ENCODE data around the gene SESN1.
"Not testable (repeated sequence)": the region's sequence is repeated elsewhere in the genome, so short reads cannot be mapped to it uniquely, and the experiment has no call there.

SESN1 gene

GRCh38 chr6:109118337-109118736, 23.7 kb upstream of the SESN1 start:
- H3K4me2 ChIP-seq (ENCODE audit: insufficient read depth, low read length, poor library complexity, severe bottlenecking) = no peak overlapping the region
- H3K79me1 ChIP-seq (ENCODE audit: low read depth, low read length) = no peaks in the 10 kb centered on the region
- H3K4ac ChIP-seq (ENCODE audit: low read length) = no peak overlapping the region
- no peak overlapping the region for H3K18ac ChIP-seq (ENCODE audit: low read length)
- no peak overlapping the region for H3K4me3 ChIP-seq (ENCODE audit: low read length in 2 of 2)
- H3K27me3 ChIP-seq (ENCODE audit: control insufficient read depth in 3 of 3, insufficient read depth in 3 of 3, low read depth in 1 of 3, low read length in 3 of 3) = no peaks in the 10 kb centered on the region
- no peak overlapping the region for H3K23ac ChIP-seq (ENCODE audit: low read depth, low read length, poor library complexity)
- no peak overlapping the region for H2BK15ac ChIP-seq (ENCODE audit: low read length)
- H4K91ac ChIP-seq (ENCODE audit: low read depth, low read length, poor library complexity) = no peak overlapping the region
- no peak overlapping the region for H3K14ac ChIP-seq (ENCODE audit: low read length)
- H3K9ac ChIP-seq (ENCODE audit: low read depth, low read length, poor library complexity) = no peak overlapping the region
- H3K4me1 ChIP-seq (ENCODE audit: control insufficient read depth in 2 of 2, insufficient read depth in 1 of 2, low read depth in 1 of 2, low read length in 2 of 2) = peaks cover 0 to 3% of the 10 kb centered on the region in 2 donors
- no peak overlapping the region for H2BK5ac ChIP-seq (ENCODE audit: low read length)
- H2AK5ac ChIP-seq (ENCODE audit: low read depth, low read length) = no peak overlapping the region
- H2BK12ac ChIP-seq (ENCODE audit: low read length) = no peak overlapping the region
- no peak overlapping the region for H4K8ac ChIP-seq (ENCODE audit: low read depth, low read length)
- H2BK120ac ChIP-seq (ENCODE audit: low read depth, low read length) = no peak overlapping the region
- WGBS, 2 donors (ENCODE audit: extremely low coverage in 2 of 2, insufficient read length in 2 of 2, insufficient replicate concordance in 1 of 2) = no CpG with 5 or more reads among the region's 5 CpGs
- no peak overlapping the region for H2AFZ ChIP-seq (ENCODE audit: low read length)
- DNase-seq (ENCODE audit: low spot score) = no peak
- no peaks in the 10 kb centered on the region for H3K9me3 ChIP-seq (replicated peaks in 1 of 2; ENCODE audit: control insufficient read depth in 2 of 2, insufficient read depth in 1 of 2, low read depth in 1 of 2, low read length in 2 of 2)
- no peaks in the 10 kb centered on the region for H3K36me3 ChIP-seq (replicated peaks in 1 of 2; ENCODE audit: control insufficient read depth in 2 of 2, insufficient read depth in 2 of 2, low read length in 2 of 2)
- no peak overlapping the region for H3K27ac ChIP-seq (replicated peaks; ENCODE audit: low read length)

- Histone ChIP-seq H4K8ac (ENCODE audit: low read depth, low read length) (no peak overlapping the region), H2BK5ac (ENCODE audit: low read length) (no peak overlapping the region), H2BK120ac (ENCODE audit: low read depth, low read length) (no peak overlapping the region), H2BK15ac (ENCODE audit: low read length) (no peak overlapping the region), H3K18ac (ENCODE audit: low read length) (no peak overlapping the region), H3K4me1 (ENCODE audit: control insufficient read depth in 2 of 2, insufficient read depth in 1 of 2, low read depth in 1 of 2, low read length in 2 of 2) (peaks cover 0 to 3% of the 10 kb centered on the region in 2 donors), H2AK5ac (ENCODE audit: low read depth, low read length) (no peak overlapping the region), H3K4me3 (ENCODE audit: low read length in 2 of 2) (no peak overlapping the region), H3K79me1 (ENCODE audit: low read depth, low read length) (no peaks in the 10 kb centered on the region), H3K9ac (ENCODE audit: low read depth, low read length, poor library complexity) (no peak overlapping the region), H3K4me2 (ENCODE audit: insufficient read depth, low read length, poor library complexity, severe bottlenecking) (no peak overlapping the region), H3K27me3 (ENCODE audit: control insufficient read depth in 3 of 3, insufficient read depth in 3 of 3, low read depth in 1 of 3, low read length in 3 of 3) (no peaks in the 10 kb centered on the region), H2AFZ (ENCODE audit: low read length) (no peak overlapping the region), H3K36me3 (replicated peaks in 1 of 2; ENCODE audit: control insufficient read depth in 2 of 2, insufficient read depth in 2 of 2, low read length in 2 of 2) (no peaks in the 10 kb centered on the region), H3K23ac (ENCODE audit: low read depth, low read length, poor library complexity) (no peak overlapping the region), H3K14ac (ENCODE audit: low read length) (no peak overlapping the region), H3K4ac (ENCODE audit: low read length) (no peak overlapping the region), H2BK12ac (ENCODE audit: low read length) (no peak overlapping the region), H4K91ac (ENCODE audit: low read depth, low read length, poor library complexity) (no peak overlapping the region), H3K9me3 (replicated peaks in 1 of 2; ENCODE audit: control insufficient read depth in 2 of 2, insufficient read depth in 1 of 2, low read depth in 1 of 2, low read length in 2 of 2) (no peaks in the 10 kb centered on the region), H3K27ac (replicated peaks; ENCODE audit: low read length) (no peak overlapping the region)
- WGBS, 2 donors (ENCODE audit: extremely low coverage in 2 of 2, insufficient read length in 2 of 2, insufficient replicate concordance in 1 of 2) = no CpG with 5 or more reads among the region's 5 CpGs
- no peak for DNase-seq (ENCODE audit: low spot score)
Observed at GRCh38 chr6:109117346-109118035, 22.8 kb upstream of the SESN1 start.

- not testable (repeated sequence) for H3K9ac ChIP-seq (ENCODE audit: low read depth, low read length, poor library complexity); H3K4me1 ChIP-seq (ENCODE audit: control insufficient read depth in 2 of 2, insufficient read depth in 1 of 2, low read depth in 1 of 2, low read length in 2 of 2); H3K79me1 ChIP-seq (ENCODE audit: low read depth, low read length); H3K27ac ChIP-seq (replicated peaks; ENCODE audit: low read length); H3K23ac ChIP-seq (ENCODE audit: low read depth, low read length, poor library complexity); H4K8ac ChIP-seq (ENCODE audit: low read depth, low read length); H3K27me3 ChIP-seq (ENCODE audit: control insufficient read depth in 3 of 3, insufficient read depth in 3 of 3, low read depth in 1 of 3, low read length in 3 of 3); H2BK5ac ChIP-seq (ENCODE audit: low read length); DNase-seq (ENCODE audit: low spot score); H2AFZ ChIP-seq (ENCODE audit: low read length); H2AK5ac ChIP-seq (ENCODE audit: low read depth, low read length); H3K14ac ChIP-seq (ENCODE audit: low read length); H2BK15ac ChIP-seq (ENCODE audit: low read length); H2BK12ac ChIP-seq (ENCODE audit: low read length); H3K9me3 ChIP-seq (replicated peaks in 1 of 2; ENCODE audit: control insufficient read depth in 2 of 2, insufficient read depth in 1 of 2, low read depth in 1 of 2, low read length in 2 of 2); H4K91ac ChIP-seq (ENCODE audit: low read depth, low read length, poor library complexity); H3K4me3 ChIP-seq (ENCODE audit: low read length in 2 of 2); H3K18ac ChIP-seq (ENCODE audit: low read length); H3K36me3 ChIP-seq (replicated peaks in 1 of 2; ENCODE audit: control insufficient read depth in 2 of 2, insufficient read depth in 2 of 2, low read length in 2 of 2); H3K4me2 ChIP-seq (ENCODE audit: insufficient read depth, low read length, poor library complexity, severe bottlenecking); H2BK120ac ChIP-seq (ENCODE audit: low read depth, low read length); H3K4ac ChIP-seq (ENCODE audit: low read length)
- WGBS, 2 donors (ENCODE audit: extremely low coverage in 2 of 2, insufficient read length in 2 of 2, insufficient replicate concordance in 1 of 2) = no CpG with 5 or more reads among the region's 3 CpGs
Observed at GRCh38 chr6:109112663-109113062, 18.0 kb upstream of the SESN1 start.

DNA sequence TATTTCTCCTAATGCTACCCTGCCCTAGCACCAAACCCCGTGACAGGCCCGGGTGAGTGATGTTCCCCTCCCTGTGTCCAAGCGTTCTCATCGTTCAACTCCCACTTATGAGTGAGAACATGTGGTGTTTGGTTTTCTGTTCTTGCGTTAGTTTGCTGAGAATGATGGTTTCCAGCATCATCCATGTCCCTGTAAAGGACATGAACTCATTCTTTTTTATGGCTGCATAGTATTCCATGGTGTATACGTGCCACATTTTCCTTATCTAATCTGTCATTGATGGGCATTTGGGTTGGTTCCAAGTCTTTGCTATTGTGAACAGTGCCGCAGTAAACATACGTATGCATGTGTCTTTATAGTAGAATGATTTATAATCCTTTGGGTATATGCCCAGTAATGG, 15.0 kb upstream of the SESN1 start:
- H2BK120ac ChIP-seq (ENCODE audit: low read depth, low read length); H2BK15ac ChIP-seq (ENCODE audit: low read length); H3K27ac ChIP-seq (replicated peaks; ENCODE audit: low read length); H2AFZ ChIP-seq (ENCODE audit: low read length); H2BK5ac ChIP-seq (ENCODE audit: low read length); H3K4me2 ChIP-seq (ENCODE audit: insufficient read depth, low read length, poor library complexity, severe bottlenecking); H3K23ac ChIP-seq (ENCODE audit: low read depth, low read length, poor library complexity); H2BK12ac ChIP-seq (ENCODE audit: low read length); H3K4ac ChIP-seq (ENCODE audit: low read length); H3K36me3 ChIP-seq (replicated peaks in 1 of 2; ENCODE audit: control insufficient read depth in 2 of 2, insufficient read depth in 2 of 2, low read length in 2 of 2); H2AK5ac ChIP-seq (ENCODE audit: low read depth, low read length); DNase-seq (ENCODE audit: low spot score); H3K18ac ChIP-seq (ENCODE audit: low read length); H4K8ac ChIP-seq (ENCODE audit: low read depth, low read length); H3K79me1 ChIP-seq (ENCODE audit: low read depth, low read length); H3K9me3 ChIP-seq (replicated peaks in 1 of 2; ENCODE audit: control insufficient read depth in 2 of 2, insufficient read depth in 1 of 2, low read depth in 1 of 2, low read length in 2 of 2); H4K91ac ChIP-seq (ENCODE audit: low read depth, low read length, poor library complexity); H3K27me3 ChIP-seq (ENCODE audit: control insufficient read depth in 3 of 3, insufficient read depth in 3 of 3, low read depth in 1 of 3, low read length in 3 of 3); H3K9ac ChIP-seq (ENCODE audit: low read depth, low read length, poor library complexity); H3K4me1 ChIP-seq (ENCODE audit: control insufficient read depth in 2 of 2, insufficient read depth in 1 of 2, low read depth in 1 of 2, low read length in 2 of 2); H3K14ac ChIP-seq (ENCODE audit: low read length); H3K4me3 ChIP-seq (ENCODE audit: low read length in 2 of 2): not testable (repeated sequence)
- WGBS, 2 donors (ENCODE audit: extremely low coverage in 2 of 2, insufficient read length in 2 of 2, insufficient replicate concordance in 1 of 2) = no CpG with 5 or more reads among the region's 8 CpGs
